IgD-negative memory B cell (primary cell): Measurements from ENCODE around the gene PTCD3. TPM values are rescaled to one million over a fixed set of nuclear protein-coding genes. Genes with fewer than 3 reads are reported as not detected.
A peak's percentile ranks its signal among the peaks of the same experiment; 100 is the strongest.

Experiments used
- H3K27ac Mint-ChIP-seq, 3 donors: one replicate each; pipeline ENCODE4 v1.8.0; 2020 to 2022; ENCODE audit warnings: mild to moderate bottlenecking in 3 of 3, mixed read lengths in 3 of 3, moderate library complexity in 1 of 3
- H3K27me3 Mint-ChIP-seq: one replicate; pipeline ENCODE4 v1.8.0; 2021; ENCODE audit warnings: mixed read lengths
- H3K36me3 Mint-ChIP-seq: one replicate; pipeline ENCODE4 v1.8.0; 2020; ENCODE audit warnings: mild to moderate bottlenecking, mixed read lengths
- H3K4me1 Mint-ChIP-seq, 3 donors: one replicate each; pipeline ENCODE4 v1.8.0; 2020 to 2022; ENCODE audit warnings: mixed read lengths in 3 of 3, mild to moderate bottlenecking in 1 of 3
- H3K4me3 Mint-ChIP-seq, 4 donors: one replicate each; pipeline ENCODE4 v1.8.0; 2020 to 2022; ENCODE audit warnings: mild to moderate bottlenecking in 4 of 4, mixed read lengths in 4 of 4, moderate library complexity in 3 of 4
- H3K9me3 Mint-ChIP-seq, 3 donors: one replicate each; pipeline ENCODE4 v1.8.0; 2020 to 2021; ENCODE audit warnings: mixed read lengths in 3 of 3, mild to moderate bottlenecking in 1 of 3
- polyA plus RNA-seq: library from polyadenylated mRNA; unstranded; fragments of 300-500 nt; fragmentation: Illumina TruSeq; gene quantifications from one replicate; pipeline ENCODE4 v1.2.3, GENCODE V29; 2021

PTCD3 gene
- polyA plus RNA-seq, 1 donor from 2014 or later: 47.9 TPM

DNA sequence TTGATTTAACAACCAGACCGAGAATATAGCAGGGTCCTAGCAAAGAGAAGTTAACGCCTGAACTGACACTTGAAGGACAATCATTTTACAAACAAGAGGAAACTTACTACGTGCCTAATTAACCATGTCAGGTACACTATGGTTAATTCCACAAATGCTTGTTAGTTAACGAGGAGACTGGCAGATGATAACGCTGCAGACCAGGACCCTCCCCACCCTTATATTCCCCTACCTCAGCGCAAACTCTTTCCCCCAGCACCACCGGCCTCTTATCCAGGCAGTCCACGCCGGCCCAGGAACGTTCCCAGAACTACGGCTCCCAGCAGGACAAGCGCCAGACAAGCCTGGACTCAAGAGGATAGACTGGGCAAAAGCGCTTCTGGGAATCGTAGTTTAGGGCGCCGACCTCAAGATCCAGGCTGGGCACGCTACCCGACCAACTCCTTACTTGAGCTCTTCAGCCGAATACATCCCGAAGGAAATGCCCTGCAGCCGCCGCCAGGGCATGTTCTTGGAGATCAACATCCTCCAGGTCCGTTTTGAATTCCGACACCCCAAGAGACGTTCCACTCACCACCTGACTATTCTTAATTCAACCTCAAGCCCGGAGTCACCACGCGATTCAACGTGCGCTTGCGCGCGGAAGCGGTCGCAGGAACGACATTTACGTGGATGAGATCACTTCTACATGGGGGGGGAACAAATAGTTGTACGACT is 625 bp upstream of the PTCD3 start, which contains the start of gene POLR1A:
POLR1A (minus strand) TSS at position 635 of the 717 bp plus-strand sequence; CDS start at position 525, 110 bp downstream.
- peak within 1 kb of the TSS; percentile 91 to 97 (median 96) for H3K4me3 Mint-ChIP-seq
- H3K9me3 Mint-ChIP-seq: no peaks in the 10 kb centered on the region
- H3K27me3 Mint-ChIP-seq: no peaks in the 10 kb centered on the region
- H3K27ac Mint-ChIP-seq: peak within 1 kb of the TSS; percentile 94 to 99 (median 98)
- H3K36me3 Mint-ChIP-seq: peaks cover 13% of the 10 kb centered on the region
- peaks cover 32 to 47% (median 46%) of the 10 kb centered on the region in 3 donors for H3K4me1 Mint-ChIP-seq

DNA sequence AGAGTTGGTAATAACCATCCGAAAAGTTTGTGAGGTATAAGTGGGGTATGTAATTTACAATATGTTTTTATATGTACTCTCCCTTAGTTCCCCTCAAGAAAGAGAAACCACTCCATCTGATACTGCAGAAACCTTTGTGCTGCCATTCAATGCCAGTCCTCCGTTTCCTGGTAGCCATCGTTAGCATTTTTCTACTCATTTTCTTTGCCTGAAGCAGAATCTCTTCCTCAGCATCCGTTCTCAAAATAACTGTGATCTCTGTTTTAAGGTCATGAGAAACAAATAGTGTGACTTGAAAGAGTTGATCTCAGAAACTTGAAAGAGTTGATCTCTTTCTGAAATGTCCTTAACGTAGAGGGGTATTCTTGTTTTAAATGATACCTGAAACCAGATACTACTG is 996 bp downstream of the PTCD3 start:
- H3K27me3 Mint-ChIP-seq: no peaks in the 10 kb centered on the region
- no peaks in the 10 kb centered on the region for H3K9me3 Mint-ChIP-seq
- H3K27ac Mint-ChIP-seq: peak overlapping the region; percentile 94 to 99 (median 98)
- peaks cover 13% of the 10 kb centered on the region for H3K36me3 Mint-ChIP-seq
- H3K4me3 Mint-ChIP-seq: peak overlapping the region; percentile 91 to 97 (median 96)
- H3K4me1 Mint-ChIP-seq: peaks cover 29 to 47% (median 45%) of the 10 kb centered on the region in 3 donors

DNA sequence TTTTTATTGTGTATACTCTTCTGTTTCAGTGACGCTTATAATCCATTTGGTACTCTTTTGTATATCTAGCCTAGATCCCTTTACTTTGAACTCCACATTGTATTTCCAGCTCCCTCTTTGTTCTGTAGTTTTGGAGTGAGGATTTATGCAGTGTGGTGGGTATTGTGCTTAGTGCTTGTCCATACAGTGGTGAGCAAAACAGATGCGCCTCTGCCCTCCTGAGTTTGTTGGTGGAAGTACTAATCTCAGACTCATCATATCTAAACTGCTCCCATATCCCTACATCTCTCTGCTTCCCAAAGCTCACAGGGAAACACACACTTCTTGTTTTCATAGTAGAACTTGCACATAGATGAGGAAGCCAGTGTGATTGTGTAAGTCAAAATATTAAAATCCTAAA is 12.1 kb downstream of the PTCD3 start:
- H3K4me1 Mint-ChIP-seq: no peaks in the 10 kb centered on the region
- H3K27ac Mint-ChIP-seq: peak overlapping the region in 1 of 3 donors; percentile 59
- H3K27me3 Mint-ChIP-seq: no peaks in the 10 kb centered on the region
- H3K36me3 Mint-ChIP-seq: peaks cover 11% of the 10 kb centered on the region
- H3K4me3 Mint-ChIP-seq: no peak overlapping the region
- no peaks in the 10 kb centered on the region for H3K9me3 Mint-ChIP-seq

GRCh38 chr2:86123328-86123925 is 17.4 kb downstream of the PTCD3 start:
- H3K4me3 Mint-ChIP-seq: no peak overlapping the region
- H3K9me3 Mint-ChIP-seq: no peaks in the 10 kb centered on the region
- H3K27ac Mint-ChIP-seq: no peak overlapping the region
- no peaks in the 10 kb centered on the region for H3K27me3 Mint-ChIP-seq
- H3K4me1 Mint-ChIP-seq: no peaks in the 10 kb centered on the region
- peaks cover 7% of the 10 kb centered on the region for H3K36me3 Mint-ChIP-seq

GRCh38 chr2:86124683-86125082 is 18.6 kb downstream of the PTCD3 start:
- Mint-ChIP-seq H3K27ac (peak overlapping the region in 1 of 3 donors; percentile 78), H3K4me1 (peaks cover 3 to 7% (median 5%) of the 10 kb centered on the region in 3 donors), H3K27me3 (no peaks in the 10 kb centered on the region), H3K9me3 (no peaks in the 10 kb centered on the region), H3K4me3 (no peak overlapping the region), H3K36me3 (peaks cover 7% of the 10 kb centered on the region)

DNA sequence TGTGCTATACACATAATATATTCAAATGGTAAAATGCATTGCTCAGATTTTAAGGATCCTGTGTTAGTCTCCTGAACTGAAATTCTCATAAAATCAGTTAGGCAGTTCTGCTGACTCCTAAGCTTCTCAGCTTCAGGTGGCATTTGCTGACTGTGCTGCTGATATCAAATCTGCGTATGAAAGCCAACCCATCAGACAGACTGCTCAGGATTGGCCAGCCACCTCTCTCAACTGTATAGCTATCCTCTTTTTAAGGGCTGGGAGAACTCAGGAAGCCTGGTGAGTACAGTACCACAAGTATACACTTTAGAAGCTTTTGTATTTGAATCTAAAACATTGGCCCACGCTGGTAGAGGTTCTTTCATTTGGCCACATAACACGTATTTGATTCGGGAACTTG is 28.7 kb downstream of the PTCD3 start:
- H3K9me3 Mint-ChIP-seq: no peaks in the 10 kb centered on the region
- peaks cover 6 to 13% (median 6%) of the 10 kb centered on the region in 3 donors for H3K4me1 Mint-ChIP-seq
- H3K4me3 Mint-ChIP-seq: no peak overlapping the region
- peaks cover 5% of the 10 kb centered on the region for H3K36me3 Mint-ChIP-seq
- no peak overlapping the region for H3K27ac Mint-ChIP-seq
- no peaks in the 10 kb centered on the region for H3K27me3 Mint-ChIP-seq

DNA sequence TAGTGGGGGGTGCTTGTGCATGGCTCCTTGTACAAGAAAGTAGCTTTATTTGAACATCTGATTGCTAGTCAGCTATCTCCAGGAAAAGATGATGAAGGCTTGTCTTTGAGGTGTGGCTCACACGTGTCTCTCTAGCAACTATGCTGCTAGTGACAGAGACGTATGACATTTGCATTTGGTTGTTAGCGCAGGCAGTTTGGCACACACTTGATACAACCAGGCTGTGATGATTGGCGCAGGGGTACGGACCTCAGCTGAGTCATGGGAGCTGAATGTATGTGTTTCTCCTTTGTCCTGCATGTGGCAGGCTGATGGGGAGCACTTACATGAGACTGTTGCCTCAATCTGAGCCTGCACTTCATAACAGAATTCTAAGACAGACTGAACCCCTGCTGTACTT is 29.6 kb downstream of the PTCD3 start:
- H3K27me3 Mint-ChIP-seq: no peaks in the 10 kb centered on the region
- no peak overlapping the region for H3K27ac Mint-ChIP-seq
- no peaks in the 10 kb centered on the region for H3K9me3 Mint-ChIP-seq
- H3K36me3 Mint-ChIP-seq: peaks cover 2% of the 10 kb centered on the region
- H3K4me1 Mint-ChIP-seq: peaks cover 0 to 6% (median 0%) of the 10 kb centered on the region in 3 donors
- H3K4me3 Mint-ChIP-seq: no peak overlapping the region

- Mint-ChIP-seq H3K27me3 (no peaks in the 10 kb centered on the region), H3K27ac (no peak overlapping the region), H3K4me1 (peaks cover 0 to 6% (median 0%) of the 10 kb centered on the region in 3 donors), H3K36me3 (peaks cover 2% of the 10 kb centered on the region), H3K4me3 (no peak overlapping the region), H3K9me3 (no peaks in the 10 kb centered on the region)
Observed at GRCh38 chr2:86136141-86136540, 30.1 kb downstream of the PTCD3 start.

- no peaks in the 10 kb centered on the region for H3K9me3 Mint-ChIP-seq
- no peaks in the 10 kb centered on the region for H3K27me3 Mint-ChIP-seq
- H3K27ac Mint-ChIP-seq: peak overlapping the region in 1 of 3 donors; percentile 67
- no peak overlapping the region for H3K4me3 Mint-ChIP-seq
- no peaks in the 10 kb centered on the region for H3K4me1 Mint-ChIP-seq
- H3K36me3 Mint-ChIP-seq: peaks cover 2% of the 10 kb centered on the region
Observed at GRCh38 chr2:86138736-86139625, 32.9 kb downstream of the PTCD3 start.

GRCh38 chr2:86139981-86140380 is 33.9 kb downstream of the PTCD3 start:
- no peak overlapping the region for H3K4me3 Mint-ChIP-seq
- H3K27ac Mint-ChIP-seq: no peak overlapping the region
- H3K4me1 Mint-ChIP-seq: no peaks in the 10 kb centered on the region
- no peaks in the 10 kb centered on the region for H3K9me3 Mint-ChIP-seq
- no peaks in the 10 kb centered on the region for H3K27me3 Mint-ChIP-seq
- peaks cover 4% of the 10 kb centered on the region for H3K36me3 Mint-ChIP-seq

GRCh38 chr2:86140969-86141392 is 34.9 kb downstream of the PTCD3 start:
- Mint-ChIP-seq H3K9me3 (no peaks in the 10 kb centered on the region), H3K4me3 (no peak overlapping the region), H3K36me3 (peaks cover 4% of the 10 kb centered on the region), H3K27me3 (no peaks in the 10 kb centered on the region), H3K4me1 (no peaks in the 10 kb centered on the region), H3K27ac (peak overlapping the region in 1 of 3 donors; percentile 3)

- Mint-ChIP-seq H3K4me3 (no peak overlapping the region), H3K27ac (peak overlapping the region in 1 of 3 donors; percentile 33), H3K9me3 (no peaks in the 10 kb centered on the region), H3K4me1 (no peaks in the 10 kb centered on the region), H3K27me3 (no peaks in the 10 kb centered on the region), H3K36me3 (peaks cover 2% of the 10 kb centered on the region)
Observed at GRCh38 chr2:86142436-86143257, 36.6 kb downstream of the PTCD3 start.

DNA sequence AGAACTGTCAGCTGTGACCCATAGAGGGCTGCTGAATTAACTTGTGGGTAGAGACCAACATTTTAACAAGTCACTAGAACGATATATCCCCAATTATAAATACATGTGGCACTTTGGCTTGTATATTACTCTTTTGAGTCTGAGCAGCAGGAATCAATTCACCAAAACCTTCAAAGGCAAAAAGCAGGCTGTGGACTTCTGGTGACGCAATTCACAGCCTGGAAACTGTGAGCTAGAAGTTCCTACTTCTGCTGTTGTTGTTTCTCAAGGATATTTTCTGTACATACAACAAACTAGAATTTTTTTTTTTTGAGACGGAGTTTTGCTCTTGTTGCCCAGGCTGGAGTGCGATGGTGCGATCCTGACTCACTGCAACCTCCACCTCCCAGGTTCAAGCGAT is 37.3 kb downstream of the PTCD3 start:
- H3K4me3 Mint-ChIP-seq: no peak overlapping the region
- H3K9me3 Mint-ChIP-seq: no peaks in the 10 kb centered on the region
- H3K4me1 Mint-ChIP-seq: no peaks in the 10 kb centered on the region
- no peak overlapping the region for H3K27ac Mint-ChIP-seq
- H3K36me3 Mint-ChIP-seq: peaks cover 2% of the 10 kb centered on the region
- H3K27me3 Mint-ChIP-seq: no peaks in the 10 kb centered on the region

DNA sequence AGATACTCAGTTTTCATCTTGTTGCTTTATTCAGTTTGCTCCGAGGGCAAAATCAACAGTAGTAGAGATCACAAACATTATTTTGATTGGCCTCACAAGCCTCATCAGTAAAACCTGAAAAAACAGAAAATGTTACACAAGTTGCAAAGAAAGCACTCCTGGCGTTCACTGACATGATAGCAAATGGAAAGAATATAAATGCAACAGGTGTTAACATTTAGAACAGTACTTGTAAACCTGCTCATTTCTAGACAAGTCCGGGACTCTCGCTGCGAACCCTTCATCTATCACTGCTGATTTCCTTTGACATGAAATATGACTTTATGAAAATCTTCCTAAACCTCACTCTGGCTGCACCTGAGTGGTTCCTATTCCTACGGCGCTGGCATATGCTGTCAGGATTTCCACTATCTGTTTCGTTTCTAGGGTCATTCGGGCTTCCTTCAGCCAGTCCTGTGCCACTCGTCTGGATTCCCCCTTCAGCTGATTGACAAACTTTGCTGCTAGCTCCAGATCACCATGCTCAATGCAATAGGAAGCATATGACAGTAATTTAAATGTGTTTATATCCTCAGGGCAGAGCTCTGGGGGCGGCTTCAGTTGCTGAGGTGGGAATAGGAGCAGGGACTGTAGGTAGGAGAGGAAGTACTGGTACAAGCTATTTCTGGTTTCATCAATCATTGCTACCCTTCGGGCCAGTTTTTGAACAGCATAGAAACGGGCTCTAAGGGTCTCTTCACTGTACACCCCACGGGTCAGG is 38.1 kb downstream of the PTCD3 start:
- Mint-ChIP-seq H3K9me3 (no peaks in the 10 kb centered on the region), H3K27ac (no peak overlapping the region), H3K4me1 (peaks cover 0 to 4% (median 0%) of the 10 kb centered on the region in 3 donors), H3K36me3 (peaks cover 4% of the 10 kb centered on the region), H3K4me3 (no peak overlapping the region), H3K27me3 (no peaks in the 10 kb centered on the region)
